ENCODE data around the gene SLC25A41. TPM values are rescaled to one million over a fixed set of nuclear protein-coding genes. Genes with fewer than 3 reads are reported as not detected.

The SLC25A41 gene
- polyA plus RNA-seq, 3 donors, result not detected

DNA sequence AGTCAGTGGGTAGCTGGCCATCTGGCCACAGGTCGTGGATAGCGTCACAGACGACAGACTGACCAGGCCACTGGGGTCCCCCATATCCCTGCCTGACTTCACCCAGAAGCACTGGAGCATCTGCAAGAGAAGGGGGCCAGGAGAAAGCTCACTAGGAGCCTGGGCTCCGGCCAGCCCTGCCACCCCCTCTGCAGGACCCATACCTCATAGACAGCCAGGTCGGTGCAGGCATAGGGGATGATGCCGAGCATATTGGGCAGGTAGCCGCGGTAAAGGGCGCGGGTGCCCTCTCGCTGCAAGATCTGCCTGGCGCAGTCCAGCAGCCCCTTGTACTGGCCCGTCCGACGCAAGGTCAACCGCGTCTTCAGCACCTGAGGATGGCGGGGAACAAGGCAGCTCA lies 6.4 kb downstream of the SLC25A41 start:
- Histone ChIP-seq H3K4me3 (replicated peaks in 1 of 3; ENCODE audit: low read depth in 2 of 3, low read length in 3 of 3) (no peak overlapping the region), H3K4me2 (replicated peaks; ENCODE audit: extremely low read depth, low read length, poor library complexity, severe bottlenecking) (no peak overlapping the region), H3K79me2 (ENCODE audit: insufficient read depth, low read length) (peaks cover 22% of the 10 kb centered on the region), H3K27ac (ENCODE audit: low read depth in 1 of 2, low read length in 2 of 2) (no peak overlapping the region), H3K9me3 (replicated peaks in 1 of 2; ENCODE audit: control insufficient read depth in 1 of 2, insufficient read depth in 1 of 2, low read length in 2 of 2) (no peaks in the 10 kb centered on the region), H3K27me3 (ENCODE audit: control insufficient read depth in 2 of 2, insufficient read depth in 2 of 2, low read length in 2 of 2) (no peaks in the 10 kb centered on the region), H3K4me1 (ENCODE audit: control insufficient read depth in 1 of 2, insufficient read depth in 2 of 2, low read length in 2 of 2) (peaks cover 23 to 34% of the 10 kb centered on the region in 2 donors), H3K9ac (ENCODE audit: insufficient read depth, low read length, poor library complexity, severe bottlenecking) (no peak overlapping the region), H3K36me3 (replicated peaks in 1 of 2; ENCODE audit: control insufficient read depth in 1 of 2, insufficient read depth in 2 of 2, low read length in 2 of 2) (peaks cover under 1 to 4% of the 10 kb centered on the region in 2 donors), H2AFZ (ENCODE audit: insufficient read depth, low read depth, low read length, poor library complexity, severe bottlenecking) (no peak overlapping the region), H4K20me1 (ENCODE audit: insufficient read depth, low read length) (peaks cover 19% of the 10 kb centered on the region)
- intact Hi-C loops (cut with micrococcal nuclease), result loop anchor here (5.0 to 10.0 kb wide), 4 partner anchors 52 to 522 kb away; partner anchors contain the start of genes ALKBH7 (in 2 of the 2), GPR108 (in 1 of the 2), NDUFA11 (in 1 of the 2) and PSPN (in 1 of the 2)
- H3K36me3 Mint-ChIP-seq, result peaks cover 2% of the 10 kb centered on the region in 2 donors
- peaks cover 2 to 14% (median 12%) of the 10 kb centered on the region in 3 donors for H3K27me3 Mint-ChIP-seq (ENCODE audit: low read depth in 3 of 3)
- DNase-seq, result no peak
- TF ChIP-seq, protein P1, sequence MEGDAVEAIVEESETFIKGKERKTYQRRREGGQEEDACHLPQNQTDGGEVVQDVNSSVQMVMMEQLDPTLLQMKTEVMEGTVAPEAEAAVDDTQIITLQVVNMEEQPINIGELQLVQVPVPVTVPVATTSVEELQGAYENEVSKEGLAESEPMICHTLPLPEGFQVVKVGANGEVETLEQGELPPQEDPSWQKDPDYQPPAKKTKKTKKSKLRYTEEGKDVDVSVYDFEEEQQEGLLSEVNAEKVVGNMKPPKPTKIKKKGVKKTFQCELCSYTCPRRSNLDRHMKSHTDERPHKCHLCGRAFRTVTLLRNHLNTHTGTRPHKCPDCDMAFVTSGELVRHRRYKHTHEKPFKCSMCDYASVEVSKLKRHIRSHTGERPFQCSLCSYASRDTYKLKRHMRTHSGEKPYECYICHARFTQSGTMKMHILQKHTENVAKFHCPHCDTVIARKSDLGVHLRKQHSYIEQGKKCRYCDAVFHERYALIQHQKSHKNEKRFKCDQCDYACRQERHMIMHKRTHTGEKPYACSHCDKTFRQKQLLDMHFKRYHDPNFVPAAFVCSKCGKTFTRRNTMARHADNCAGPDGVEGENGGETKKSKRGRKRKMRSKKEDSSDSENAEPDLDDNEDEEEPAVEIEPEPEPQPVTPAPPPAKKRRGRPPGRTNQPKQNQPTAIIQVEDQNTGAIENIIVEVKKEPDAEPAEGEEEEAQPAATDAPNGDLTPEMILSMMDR (IDR thresholded peaks at IDR 0.05), result no peak
- WGBS (ENCODE audit: insufficient coverage), result 96% methylated on average over 18 of the region's 18 CpGs
- no peak overlapping the region for H3K27ac Mint-ChIP-seq
- H3K4me1 Mint-ChIP-seq, result peaks cover 32% of the 10 kb centered on the region
- peaks cover 0 to 6% (median 3%) of the 10 kb centered on the region in 7 donors for H3K9me3 Mint-ChIP-seq
- no peak overlapping the region for H3K4me3 Mint-ChIP-seq

DNA sequence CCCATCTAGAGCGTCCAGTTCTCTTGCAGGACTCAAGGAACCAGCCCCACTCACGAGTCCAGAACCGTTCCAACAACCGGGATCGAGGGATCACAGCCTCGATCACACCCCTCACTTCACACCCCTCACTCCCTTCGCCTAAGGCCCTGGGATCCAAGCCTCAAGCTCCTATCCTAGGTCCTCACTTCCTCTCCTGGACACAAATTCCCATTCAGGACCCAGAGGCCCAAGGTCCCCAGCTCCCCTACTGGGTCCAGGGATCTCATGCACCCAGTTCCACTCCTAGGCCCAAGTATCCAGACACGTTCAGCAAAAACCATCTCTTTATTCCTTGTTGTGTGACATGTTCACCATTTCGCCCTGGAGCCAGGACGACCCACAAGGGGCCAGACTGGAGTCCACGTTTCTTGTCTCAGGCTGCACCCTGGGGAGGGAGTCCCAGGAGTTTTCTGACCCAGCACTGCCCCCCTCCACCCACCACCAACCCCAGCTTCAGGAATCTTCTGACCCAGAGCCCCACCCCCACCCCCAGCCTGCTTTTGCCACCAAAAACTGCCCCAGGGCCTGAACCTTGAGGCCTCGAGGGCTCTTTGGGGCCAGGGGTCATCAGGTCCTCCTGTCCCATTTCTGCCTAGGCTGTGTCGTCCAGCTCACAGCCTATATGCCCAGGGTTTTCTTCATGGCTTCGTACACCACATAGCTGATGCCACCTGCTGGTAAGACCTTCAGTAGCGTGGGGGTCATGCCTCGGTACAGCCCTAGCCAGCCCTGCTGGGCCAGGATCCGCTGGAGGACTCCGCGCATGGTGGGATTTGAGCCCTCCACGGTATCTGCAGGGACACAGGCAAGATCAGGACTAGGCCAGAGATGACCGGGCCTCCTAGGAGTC lies 7.6 kb downstream of the SLC25A41 start:
- H2AFZ ChIP-seq (ENCODE audit: insufficient read depth, low read depth, low read length, poor library complexity, severe bottlenecking), result peak overlapping the region; percentile 85
- Mint-ChIP-seq H3K4me3 (peak overlapping the region; percentile 69 to 75), H3K27ac (peak overlapping the region; percentile 86 to 95 (median 91)), H3K36me3 (peaks cover 9 to 14% of the 10 kb centered on the region in 2 donors), H3K4me1 (peaks cover 37% of the 10 kb centered on the region), H3K9me3 (peaks cover 0 to 6% (median 3%) of the 10 kb centered on the region in 7 donors), H3K27me3 (ENCODE audit: low read depth in 3 of 3) (peaks cover 0 to 12% (median 11%) of the 10 kb centered on the region in 3 donors)
- H3K79me2 ChIP-seq (ENCODE audit: insufficient read depth, low read length), result peaks cover 34% of the 10 kb centered on the region
- H3K4me2 ChIP-seq (replicated peaks; ENCODE audit: extremely low read depth, low read length, poor library complexity, severe bottlenecking), result peak overlapping the region; percentile 63
- no peaks in the 10 kb centered on the region for H3K27me3 ChIP-seq (ENCODE audit: control insufficient read depth in 2 of 2, insufficient read depth in 2 of 2, low read length in 2 of 2)
- H3K27ac ChIP-seq (ENCODE audit: low read depth in 1 of 2, low read length in 2 of 2), result peak overlapping the region; percentile 83 to 85
- WGBS (ENCODE audit: insufficient coverage), result 95% methylated on average over 17 of the region's 21 CpGs
- TF ChIP-seq, protein P1 (IDR thresholded peaks at IDR 0.05), result peak; percentile 14
- H3K9ac ChIP-seq (ENCODE audit: insufficient read depth, low read length, poor library complexity, severe bottlenecking), result peak overlapping the region; percentile 36
- intact Hi-C loops (cut with micrococcal nuclease), result loop anchor here (5.0 to 10.0 kb wide), 4 partner anchors 51 to 521 kb away; partner anchors contain the start of genes ALKBH7 (in 2 of the 2), GPR108 (in 1 of the 2), NDUFA11 (in 1 of the 2) and PSPN (in 1 of the 2)
- H3K4me1 ChIP-seq (ENCODE audit: control insufficient read depth in 1 of 2, insufficient read depth in 2 of 2, low read length in 2 of 2), result peaks cover 23 to 34% of the 10 kb centered on the region in 2 donors
- peak overlapping the region in 2 of 3 experiments; percentile 29 to 52 for H3K4me3 ChIP-seq (replicated peaks in 1 of 3; ENCODE audit: low read depth in 2 of 3, low read length in 3 of 3)
- H4K20me1 ChIP-seq (ENCODE audit: insufficient read depth, low read length), result peaks cover 31% of the 10 kb centered on the region
- peaks cover 11 to 15% of the 10 kb centered on the region in 2 donors for H3K36me3 ChIP-seq (replicated peaks in 1 of 2; ENCODE audit: control insufficient read depth in 1 of 2, insufficient read depth in 2 of 2, low read length in 2 of 2)
- no peaks in the 10 kb centered on the region for H3K9me3 ChIP-seq (replicated peaks in 1 of 2; ENCODE audit: control insufficient read depth in 1 of 2, insufficient read depth in 1 of 2, low read length in 2 of 2)
- peak in 1 of 3 donors; percentile 29 for DNase-seq

Data from CD14-positive monocyte (primary cell).